HL-60 (cell line): ENCODE data around the gene SOST.

ENCODE experiments used
- DNase-seq, 2 experiments: peaks; one replicate each; pipeline ENCODE4 v3.0.0-alpha.2; 2010 to 2020; ENCODE audit warnings: low read depth in 1 of 2, low spot score in 1 of 2
- H3K27ac ChIP-seq: fragments of 250-450 bp; sonication (Bioruptor Pico); replicated peaks from 2 replicates; pipeline ENCODE4 v1.5.1; 2020; ENCODE audit warnings: mild to moderate bottlenecking, moderate library complexity
- H3K27me3 ChIP-seq: fragments of 250-450 bp; sonication (Bioruptor Pico); 2 replicates; pipeline ENCODE4 v1.5.1; 2021; ENCODE audit warnings: mild to moderate bottlenecking, moderate library complexity; ENCODE audit not compliant: insufficient read depth, poor library complexity, severe bottlenecking
- H3K4me3 ChIP-seq: replicated peaks from 2 replicates; pipeline ENCODE4 v1.5.1; 2011; ENCODE audit warnings: mild to moderate bottlenecking, control low read depth, low read length; ENCODE audit not compliant: insufficient read depth
- GABPA ChIP-seq: IDR thresholded peaks from 2 replicates; pipeline ENCODE4 v1.6.1; 2012; ENCODE audit warnings: low read depth
- POLR2AphosphoS5 ChIP-seq: IDR thresholded peaks from 2 replicates; pipeline ENCODE4 v1.6.1; 2012; ENCODE audit warnings: low read depth
- SPI1 ChIP-seq: IDR thresholded peaks from 2 replicates; pipeline ENCODE4 v1.6.1; 2012; ENCODE audit warnings: low read depth, mild to moderate bottlenecking, borderline replicate concordance
- TF ChIP-seq, protein P1 (sequence below): IDR thresholded peaks from 2 replicates; pipeline ENCODE4 v1.6.1; 2012; ENCODE audit warnings: low read depth; ENCODE audit not compliant: insufficient replicate concordance
- TF ChIP-seq, protein P2 (sequence below): IDR thresholded peaks from one replicate; pipeline ENCODE4 v1.5.1; 2011; ENCODE audit warnings: low read length, control low read depth, inconsistent platforms; ENCODE audit not compliant: insufficient read depth

Gene SOST

DNA sequence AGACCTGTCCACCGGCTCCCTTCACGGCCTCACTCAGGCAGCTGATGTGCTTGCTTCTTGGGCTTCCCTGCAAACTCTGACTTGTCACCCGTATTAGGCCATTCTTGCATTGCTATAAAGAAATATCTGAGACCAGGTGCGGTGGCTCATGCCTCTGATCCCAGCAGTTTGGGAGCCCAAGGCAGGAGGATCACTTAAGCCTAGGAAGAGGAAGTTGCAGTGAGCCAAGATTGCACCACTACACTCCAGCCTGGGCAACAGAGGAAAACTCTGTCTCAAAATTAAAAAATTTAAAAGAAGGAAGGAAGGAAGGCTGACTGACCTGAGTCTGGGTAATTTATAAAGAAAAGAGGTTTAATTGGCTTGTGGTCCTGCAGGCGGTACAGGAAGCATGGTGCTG lies 17.0 kb downstream of the SOST start:
- peak in 1 of 2 experiments; percentile 24 for DNase-seq
- TF ChIP-seq, protein P1, sequence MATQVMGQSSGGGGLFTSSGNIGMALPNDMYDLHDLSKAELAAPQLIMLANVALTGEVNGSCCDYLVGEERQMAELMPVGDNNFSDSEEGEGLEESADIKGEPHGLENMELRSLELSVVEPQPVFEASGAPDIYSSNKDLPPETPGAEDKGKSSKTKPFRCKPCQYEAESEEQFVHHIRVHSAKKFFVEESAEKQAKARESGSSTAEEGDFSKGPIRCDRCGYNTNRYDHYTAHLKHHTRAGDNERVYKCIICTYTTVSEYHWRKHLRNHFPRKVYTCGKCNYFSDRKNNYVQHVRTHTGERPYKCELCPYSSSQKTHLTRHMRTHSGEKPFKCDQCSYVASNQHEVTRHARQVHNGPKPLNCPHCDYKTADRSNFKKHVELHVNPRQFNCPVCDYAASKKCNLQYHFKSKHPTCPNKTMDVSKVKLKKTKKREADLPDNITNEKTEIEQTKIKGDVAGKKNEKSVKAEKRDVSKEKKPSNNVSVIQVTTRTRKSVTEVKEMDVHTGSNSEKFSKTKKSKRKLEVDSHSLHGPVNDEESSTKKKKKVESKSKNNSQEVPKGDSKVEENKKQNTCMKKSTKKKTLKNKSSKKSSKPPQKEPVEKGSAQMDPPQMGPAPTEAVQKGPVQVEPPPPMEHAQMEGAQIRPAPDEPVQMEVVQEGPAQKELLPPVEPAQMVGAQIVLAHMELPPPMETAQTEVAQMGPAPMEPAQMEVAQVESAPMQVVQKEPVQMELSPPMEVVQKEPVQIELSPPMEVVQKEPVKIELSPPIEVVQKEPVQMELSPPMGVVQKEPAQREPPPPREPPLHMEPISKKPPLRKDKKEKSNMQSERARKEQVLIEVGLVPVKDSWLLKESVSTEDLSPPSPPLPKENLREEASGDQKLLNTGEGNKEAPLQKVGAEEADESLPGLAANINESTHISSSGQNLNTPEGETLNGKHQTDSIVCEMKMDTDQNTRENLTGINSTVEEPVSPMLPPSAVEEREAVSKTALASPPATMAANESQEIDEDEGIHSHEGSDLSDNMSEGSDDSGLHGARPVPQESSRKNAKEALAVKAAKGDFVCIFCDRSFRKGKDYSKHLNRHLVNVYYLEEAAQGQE, result no peak
- TF ChIP-seq GABPA, result no peak
- no peak for TF ChIP-seq SPI1
- TF ChIP-seq, protein P2, sequence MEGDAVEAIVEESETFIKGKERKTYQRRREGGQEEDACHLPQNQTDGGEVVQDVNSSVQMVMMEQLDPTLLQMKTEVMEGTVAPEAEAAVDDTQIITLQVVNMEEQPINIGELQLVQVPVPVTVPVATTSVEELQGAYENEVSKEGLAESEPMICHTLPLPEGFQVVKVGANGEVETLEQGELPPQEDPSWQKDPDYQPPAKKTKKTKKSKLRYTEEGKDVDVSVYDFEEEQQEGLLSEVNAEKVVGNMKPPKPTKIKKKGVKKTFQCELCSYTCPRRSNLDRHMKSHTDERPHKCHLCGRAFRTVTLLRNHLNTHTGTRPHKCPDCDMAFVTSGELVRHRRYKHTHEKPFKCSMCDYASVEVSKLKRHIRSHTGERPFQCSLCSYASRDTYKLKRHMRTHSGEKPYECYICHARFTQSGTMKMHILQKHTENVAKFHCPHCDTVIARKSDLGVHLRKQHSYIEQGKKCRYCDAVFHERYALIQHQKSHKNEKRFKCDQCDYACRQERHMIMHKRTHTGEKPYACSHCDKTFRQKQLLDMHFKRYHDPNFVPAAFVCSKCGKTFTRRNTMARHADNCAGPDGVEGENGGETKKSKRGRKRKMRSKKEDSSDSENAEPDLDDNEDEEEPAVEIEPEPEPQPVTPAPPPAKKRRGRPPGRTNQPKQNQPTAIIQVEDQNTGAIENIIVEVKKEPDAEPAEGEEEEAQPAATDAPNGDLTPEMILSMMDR, result no peak
- TF ChIP-seq POLR2AphosphoS5, result no peak
- Histone ChIP-seq H3K27ac (no peak overlapping the region), H3K27me3 (peaks cover 8% of the 10 kb centered on the region), H3K4me3 (no peak overlapping the region)

DNA sequence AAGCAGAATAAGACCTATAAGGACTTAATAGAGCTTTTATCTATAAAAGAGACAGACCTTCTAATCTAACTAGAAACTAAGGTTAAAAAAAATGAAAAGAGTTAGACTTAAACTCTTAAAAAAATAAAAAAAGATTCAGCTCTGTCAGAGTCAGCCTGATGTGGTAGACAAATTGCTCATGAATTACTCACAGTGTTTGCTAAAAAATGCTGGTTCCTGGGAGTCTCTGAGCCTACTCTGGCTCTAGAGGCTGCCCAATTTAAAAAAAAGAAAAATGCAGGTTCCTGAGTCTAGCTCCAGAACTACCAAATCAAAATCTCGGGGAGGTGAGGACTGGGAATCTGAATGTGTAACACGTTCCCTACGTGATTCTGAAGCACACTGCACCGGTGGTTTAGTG lies 18.1 kb downstream of the SOST start:
- H3K27me3 ChIP-seq, result peaks cover 3% of the 10 kb centered on the region
- TF ChIP-seq, protein P1, result no peak
- TF ChIP-seq, protein P2, result no peak
- TF ChIP-seq SPI1 (no peak), GABPA (no peak), POLR2AphosphoS5 (no peak)
- H3K27ac ChIP-seq, result no peak overlapping the region
- H3K4me3 ChIP-seq, result no peak overlapping the region
- no peak for DNase-seq

DNA sequence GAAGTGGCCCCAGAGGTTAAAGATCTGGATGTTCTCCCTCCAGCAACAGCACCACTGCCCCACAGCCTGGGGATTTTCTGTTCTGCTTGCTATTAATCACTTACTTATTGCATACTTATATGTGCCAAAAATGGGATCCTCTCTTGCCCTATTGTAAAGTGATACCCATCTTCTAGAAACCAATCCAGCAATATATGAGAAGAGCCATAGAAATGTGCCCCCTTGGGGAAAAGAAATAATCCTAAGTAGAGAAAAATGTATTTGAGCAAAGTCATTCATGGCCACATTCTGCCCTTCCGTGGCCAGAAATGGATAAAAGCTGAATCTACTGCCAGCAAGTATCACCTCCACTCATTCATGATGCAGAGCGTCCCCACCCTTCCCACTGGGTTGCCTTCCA lies 20.9 kb downstream of the SOST start:
- Histone ChIP-seq H3K27ac (no peak overlapping the region), H3K27me3 (no peaks in the 10 kb centered on the region), H3K4me3 (no peak overlapping the region)
- TF ChIP-seq POLR2AphosphoS5 (no peak), GABPA (no peak), SPI1 (no peak)
- TF ChIP-seq, protein P1, result no peak
- TF ChIP-seq, protein P2, result no peak
- DNase-seq, result no peak
